IMR-90 (cell line): ENCODE data around the gene ATP10B.

ENCODE experiments used
- CTCF ChIP-seq: conservative IDR thresholded peaks from 2 replicates; pipeline ENCODE4 v1.5.1; 2012; ENCODE audit warnings: mild to moderate bottlenecking, low read depth, low read length, improper control_type of control experiment
- FOS ChIP-seq: fragments of 150-350 bp; IDR thresholded peaks from 2 replicates; pipeline ENCODE4 v1.6.1; 2016; ENCODE audit warnings: low read depth, low read length
- MXI1 ChIP-seq: IDR thresholded peaks from 2 replicates; pipeline ENCODE4 v1.6.1; 2012; ENCODE audit warnings: low read depth, mild to moderate bottlenecking, low read length, moderate library complexity, borderline replicate concordance
- POLR2A ChIP-seq: IDR thresholded peaks from 2 replicates; pipeline ENCODE4 v1.6.1; 2012; ENCODE audit warnings: mild to moderate bottlenecking, low read depth, low read length

DNA sequence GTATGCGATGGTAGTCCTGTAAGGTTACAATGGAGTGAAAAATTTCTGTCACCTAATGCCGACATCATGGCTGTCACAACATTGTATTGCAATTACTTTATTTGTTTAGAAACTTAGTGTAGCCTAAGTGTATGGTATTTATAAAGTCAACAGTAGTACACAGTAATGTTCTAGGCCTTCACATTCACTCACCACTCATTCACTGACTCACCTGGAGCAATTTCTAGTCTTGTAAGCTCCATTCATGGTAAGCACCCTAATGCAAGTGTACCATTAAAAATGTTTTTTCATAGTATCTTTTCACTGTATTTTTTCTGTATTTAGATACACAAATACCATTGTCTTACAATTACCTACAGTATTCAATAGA is 58.5 kb downstream of the ATP10B start:
- TF ChIP-seq POLR2A (no peak), FOS (no peak), CTCF (no peak), MXI1 (no peak)
